ENCODE data around the gene NUBP1.
"Not testable (repeated sequence)": the region's sequence is repeated elsewhere in the genome, so short reads cannot be mapped to it uniquely, and the experiment has no call there.

NUBP1 gene

DNA sequence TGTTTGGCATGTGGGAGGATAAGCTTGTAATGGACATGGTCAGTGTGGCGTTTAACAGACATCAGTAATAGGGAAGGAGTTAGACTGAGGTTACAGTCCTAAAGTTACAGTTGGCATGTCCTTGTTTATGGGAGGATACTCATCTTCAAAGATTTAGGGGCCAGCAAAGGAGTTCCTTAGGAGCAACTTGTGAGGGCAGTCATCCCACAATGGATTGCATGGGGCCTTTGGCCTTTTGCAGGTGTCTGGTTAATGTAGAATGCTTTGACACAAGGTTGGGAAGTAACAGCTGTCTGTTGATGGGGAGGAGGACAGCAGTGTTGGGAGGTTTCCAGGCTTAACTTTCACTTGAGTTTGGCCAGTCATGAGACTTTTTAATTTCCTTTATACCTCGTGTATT lies 2.2 kb downstream of the NUBP1 start:
- in situ Hi-C loops (cut with HindIII; ENCODE audit: low sequenced_read_pairs) = loop anchor here (5.0 to 25.0 kb wide), 3 partner anchors 81 to 209 kb away; no protein-coding TSS in a partner anchor

DNA sequence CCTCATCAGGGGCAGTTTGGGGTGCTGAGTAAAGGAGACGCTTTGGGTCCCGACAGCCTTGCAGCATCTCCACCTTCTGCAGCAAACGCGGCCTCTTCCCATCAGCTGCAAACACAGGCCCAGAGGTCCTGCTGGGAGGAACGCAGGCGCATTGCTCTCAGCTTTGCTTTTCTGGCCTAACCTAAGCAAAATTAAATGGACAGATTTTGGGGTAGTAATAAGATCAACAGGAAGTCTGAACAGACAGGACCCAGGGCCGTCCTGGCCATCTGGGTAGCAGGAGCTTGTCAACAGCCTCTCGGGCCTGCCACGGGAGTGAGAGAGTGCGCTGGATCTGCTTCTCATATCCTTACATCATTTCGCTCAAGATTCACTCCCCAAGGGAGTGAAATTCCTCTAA lies 7.2 kb downstream of the NUBP1 start:
- in situ Hi-C loops (cut with HindIII; ENCODE audit: low sequenced_read_pairs) = no loop called here

DNA sequence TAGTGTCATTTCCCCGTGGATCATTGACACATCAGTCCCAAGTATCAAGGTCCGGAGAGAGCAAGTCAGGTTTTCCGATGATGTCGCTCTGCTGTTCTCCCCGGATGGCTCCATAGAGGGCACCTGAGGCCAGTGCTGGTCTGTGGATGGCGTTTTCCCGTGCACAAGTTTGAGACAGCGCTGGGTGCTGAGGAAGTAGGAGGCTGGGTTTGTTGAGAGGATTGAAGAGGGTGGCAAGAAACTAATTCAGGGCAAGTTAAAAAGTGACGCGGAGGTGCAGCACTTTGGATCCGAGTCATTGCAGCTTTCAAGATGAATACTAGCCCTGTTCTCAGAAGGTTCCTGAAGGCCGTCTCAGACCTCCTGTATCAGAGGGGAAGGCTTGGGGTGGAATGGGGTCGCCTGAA lies 7.7 kb downstream of the NUBP1 start:
- in situ Hi-C loops (cut with HindIII; ENCODE audit: low sequenced_read_pairs) = no loop called here

DNA sequence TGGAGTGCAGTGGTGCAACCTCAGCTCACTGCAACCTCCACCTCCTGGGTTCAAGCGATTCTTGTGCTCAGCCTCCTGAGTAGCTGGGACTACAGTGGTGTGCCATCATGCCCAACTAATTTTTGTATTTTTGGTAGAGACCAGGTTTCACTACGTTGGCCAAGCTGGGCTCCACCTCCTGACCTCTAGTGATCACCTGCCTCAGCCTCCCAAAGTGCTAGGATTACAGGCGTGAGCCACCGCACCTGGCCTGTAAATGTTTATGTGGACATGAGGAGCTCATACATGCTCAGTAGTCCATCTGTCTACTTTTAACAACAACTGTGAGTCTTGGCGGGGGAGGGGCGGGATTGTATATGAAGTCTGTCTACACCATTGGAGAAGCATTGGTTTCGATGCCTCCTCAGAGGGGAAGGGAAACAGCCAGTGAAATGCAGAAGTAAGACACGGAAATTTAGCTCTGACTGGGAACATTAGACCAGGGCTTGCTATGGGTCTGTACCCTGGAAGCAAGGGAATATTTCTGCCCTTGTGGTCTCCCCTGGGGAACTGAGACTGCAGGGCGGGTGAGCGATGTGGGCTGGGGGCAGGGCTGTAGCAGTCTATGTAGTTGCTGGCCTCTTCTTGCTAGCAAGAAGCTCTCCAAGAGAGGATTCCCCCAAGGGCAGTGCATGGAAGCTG lies 9.3 kb downstream of the NUBP1 start:
- in situ Hi-C loops (cut with HindIII; ENCODE audit: low sequenced_read_pairs) = no loop called here

- in situ Hi-C loops (cut with HindIII; ENCODE audit: low sequenced_read_pairs) = no loop called here
Observed at GRCh38 chr16:10753670-10754069, 10.0 kb downstream of the NUBP1 start.

DNA sequence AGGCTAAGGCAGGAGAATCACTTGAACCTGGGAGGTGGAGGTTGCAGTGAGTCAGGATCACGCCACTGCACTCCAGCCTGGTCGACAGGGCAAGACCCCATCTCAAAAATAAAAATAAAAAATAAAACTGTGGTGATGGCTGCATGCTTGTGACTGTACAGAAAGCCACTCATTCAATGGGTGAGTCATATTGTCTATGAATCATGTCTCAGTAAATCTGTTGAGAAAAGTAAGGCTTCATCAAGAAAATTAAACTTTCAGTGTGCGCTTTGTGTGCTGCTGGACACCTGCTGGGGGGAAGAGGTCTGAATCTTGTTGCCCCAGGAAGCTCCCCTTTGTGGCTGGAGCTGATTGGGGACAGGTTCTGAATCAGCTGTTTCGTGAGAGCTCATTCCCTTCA lies 11.3 kb downstream of the NUBP1 start:
- in situ Hi-C loops (cut with HindIII; ENCODE audit: low sequenced_read_pairs) = no loop called here

DNA sequence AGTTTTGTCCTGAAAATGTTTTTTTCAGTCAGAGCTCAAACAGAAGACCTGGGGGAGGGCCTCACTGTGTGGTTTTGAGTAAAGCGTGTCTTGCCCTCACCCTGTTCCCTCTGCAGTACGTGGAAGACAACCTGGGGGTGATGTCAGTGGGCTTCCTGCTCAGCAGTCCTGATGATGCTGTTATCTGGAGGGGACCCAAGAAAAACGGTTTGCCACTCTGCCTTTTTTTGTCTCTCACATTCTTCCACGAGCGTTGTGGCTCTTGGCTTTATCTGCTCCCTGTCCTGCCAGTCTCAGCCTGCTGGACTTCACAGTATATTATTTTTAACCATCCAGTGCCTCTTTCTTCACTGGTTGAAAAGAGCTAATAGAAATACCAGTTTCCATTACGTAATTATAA lies 12.9 kb downstream of the NUBP1 start:
- in situ Hi-C loops (cut with HindIII; ENCODE audit: low sequenced_read_pairs) = no loop called here

GRCh38 chr16:10760858-10761257 lies 17.2 kb downstream of the NUBP1 start:
- in situ Hi-C loops (cut with HindIII; ENCODE audit: low sequenced_read_pairs) = no loop called here

DNA sequence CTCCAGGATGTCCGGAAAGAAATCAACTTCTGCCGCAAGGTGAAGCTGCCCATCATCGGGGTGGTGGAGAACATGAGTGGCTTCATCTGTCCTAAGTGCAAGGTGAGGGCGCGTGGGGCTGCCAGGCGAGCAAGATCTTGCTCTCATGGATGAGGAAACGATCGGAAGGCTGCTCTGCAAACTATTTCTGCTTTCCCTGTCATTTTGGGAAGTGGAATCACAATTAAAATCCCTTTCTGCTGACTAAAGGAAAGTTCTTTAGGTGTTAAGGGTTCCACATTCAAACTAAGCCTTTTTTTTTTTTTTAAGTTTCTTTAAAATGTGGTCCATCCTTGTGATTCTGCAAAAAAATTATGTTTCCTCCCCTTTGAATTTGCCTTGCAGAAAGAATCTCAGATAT lies 17.7 kb downstream of the NUBP1 start:
- in situ Hi-C loops (cut with HindIII; ENCODE audit: low sequenced_read_pairs) = no loop called here

DNA sequence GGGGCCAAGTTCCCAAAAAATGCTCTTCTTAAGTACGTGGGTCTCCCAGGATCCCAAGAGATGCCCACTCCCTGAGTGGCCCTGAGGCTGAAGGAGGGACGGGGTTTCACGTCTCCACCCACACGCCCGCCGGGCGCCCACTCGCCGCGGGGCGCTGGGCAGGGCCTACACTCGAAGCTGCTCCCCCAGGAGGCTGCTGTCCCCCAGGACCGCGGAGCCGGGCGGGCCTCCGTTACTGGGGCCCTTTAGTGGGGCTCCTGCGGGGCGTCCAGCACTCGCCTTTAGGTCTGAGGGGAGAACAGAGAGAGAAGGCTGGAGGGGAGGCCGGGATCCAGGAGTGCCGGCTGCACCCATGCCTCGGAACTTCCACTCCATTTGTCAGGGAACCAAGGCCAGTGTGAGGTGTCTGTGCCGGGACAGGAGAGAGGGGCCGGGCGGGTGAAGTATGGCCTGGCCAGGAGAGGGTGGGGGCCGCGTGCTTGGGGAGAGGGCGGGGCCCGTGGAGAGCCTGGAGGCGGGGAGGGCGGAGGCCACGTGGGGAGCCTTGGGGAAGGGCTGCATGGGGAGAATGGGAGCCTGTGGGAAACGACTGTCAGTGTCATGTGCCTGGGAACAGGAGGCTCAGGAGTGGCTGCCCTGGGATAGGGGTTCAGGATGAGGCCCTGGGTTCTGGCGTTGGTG lies 18.8 kb downstream of the NUBP1 start:
- in situ Hi-C loops (cut with HindIII; ENCODE audit: low sequenced_read_pairs) = no loop called here

- in situ Hi-C loops (cut with HindIII; ENCODE audit: low sequenced_read_pairs) = no loop called here
Observed at GRCh38 chr16:10763456-10763855, 19.8 kb downstream of the NUBP1 start.

DNA sequence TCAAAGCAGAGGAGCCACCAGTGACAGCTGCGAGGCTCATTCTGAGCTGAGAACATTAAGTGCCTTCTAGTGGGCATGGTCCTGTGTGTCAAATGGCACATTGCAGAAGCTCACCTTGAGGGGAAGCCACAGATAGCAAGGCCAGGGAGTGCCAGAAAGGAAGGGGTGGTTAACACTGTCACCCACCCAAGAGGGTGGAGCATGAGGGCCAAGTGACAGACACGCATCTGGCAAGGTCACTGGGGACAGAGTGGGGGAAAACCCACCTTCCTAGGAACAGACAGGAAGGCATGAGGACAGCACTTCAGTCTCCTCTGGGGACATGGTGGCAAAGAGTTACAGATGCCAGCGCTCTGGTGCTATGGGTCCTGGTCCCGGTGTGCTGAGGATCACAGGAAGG lies 22.1 kb downstream of the NUBP1 start:
- in situ Hi-C loops (cut with HindIII; ENCODE audit: low sequenced_read_pairs) = no loop called here

- in situ Hi-C loops (cut with HindIII; ENCODE audit: low sequenced_read_pairs) = no loop called here
Observed at GRCh38 chr16:10767127-10767526, 23.5 kb downstream of the NUBP1 start.

GRCh38 chr16:10769381-10769780 lies 25.7 kb downstream of the NUBP1 start:
- in situ Hi-C loops (cut with HindIII; ENCODE audit: low sequenced_read_pairs) = no loop called here

DNA sequence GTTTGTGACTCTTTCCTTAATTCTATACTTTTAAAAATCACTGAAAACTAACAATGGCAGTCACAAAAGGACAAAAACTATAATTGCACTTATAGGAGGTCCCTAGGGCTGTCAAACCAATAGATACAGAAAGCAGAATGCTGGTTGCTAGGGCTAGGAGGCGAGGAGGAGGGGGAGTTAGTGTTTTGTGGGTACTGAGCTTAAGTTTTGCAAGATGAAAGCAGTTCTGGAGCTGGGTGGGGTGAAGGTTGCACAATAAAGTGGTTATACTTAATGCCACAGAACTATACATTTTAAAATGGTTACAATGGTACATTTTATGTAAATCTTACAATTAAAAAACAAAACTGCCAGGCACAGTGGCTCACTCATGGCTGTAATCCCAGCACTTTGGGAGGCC lies 27.3 kb downstream of the NUBP1 start:
- in situ Hi-C loops (cut with HindIII; ENCODE audit: low sequenced_read_pairs) = no loop called here

- in situ Hi-C loops (cut with HindIII; ENCODE audit: low sequenced_read_pairs) = no loop called here
Observed at GRCh38 chr16:10776280-10776679, 32.6 kb downstream of the NUBP1 start.

DNA sequence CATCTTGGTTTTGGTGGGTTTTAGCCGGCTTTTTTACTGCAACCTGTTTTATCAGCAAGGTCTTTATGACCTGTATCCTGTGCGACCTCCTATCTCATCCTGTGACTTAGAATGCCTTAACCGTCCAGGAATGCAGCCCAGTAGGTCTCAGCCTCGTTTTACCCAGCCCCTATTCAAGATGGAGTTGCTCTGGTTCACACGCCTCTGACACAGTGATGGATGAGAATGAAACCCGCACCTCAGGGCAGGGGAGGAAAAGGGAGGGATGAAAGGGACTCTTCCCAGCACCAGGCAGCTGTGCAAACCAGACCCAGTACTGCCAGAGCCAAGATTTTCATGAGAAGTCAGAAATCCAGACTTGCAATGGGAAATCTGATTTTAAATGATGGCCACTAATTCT lies 33.3 kb downstream of the NUBP1 start:
- in situ Hi-C loops (cut with HindIII; ENCODE audit: low sequenced_read_pairs) = not testable (repeated sequence)

GRCh38 chr16:10777356-10777755 lies 33.7 kb downstream of the NUBP1 start:
- in situ Hi-C loops (cut with HindIII; ENCODE audit: low sequenced_read_pairs) = no loop called here

- in situ Hi-C loops (cut with HindIII; ENCODE audit: low sequenced_read_pairs) = not testable (repeated sequence)
Observed at GRCh38 chr16:10779908-10780307, 36.3 kb downstream of the NUBP1 start.

DNA sequence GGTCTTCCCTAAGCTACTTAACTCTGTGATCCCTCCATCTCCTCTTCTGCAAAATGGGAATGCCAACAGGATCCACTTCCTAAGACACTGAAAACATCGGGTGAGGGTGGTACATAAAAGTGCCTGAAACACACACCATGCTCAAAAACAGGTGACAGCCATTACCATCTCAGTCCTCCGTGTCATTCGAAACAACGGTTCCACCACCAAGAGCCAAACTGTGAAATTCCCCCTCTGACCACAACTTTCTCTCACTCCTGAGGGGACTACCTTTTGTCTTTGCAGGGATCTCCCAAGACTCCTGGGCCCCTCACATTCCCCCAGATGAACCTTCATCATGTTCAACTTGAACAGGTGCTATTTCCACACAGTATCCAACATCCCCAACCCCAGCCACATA lies 37.0 kb downstream of the NUBP1 start:
- in situ Hi-C loops (cut with HindIII; ENCODE audit: low sequenced_read_pairs) = no loop called here

- in situ Hi-C loops (cut with HindIII; ENCODE audit: low sequenced_read_pairs) = no loop called here
Observed at GRCh38 chr16:10782628-10783027, 39.0 kb downstream of the NUBP1 start.

DNA sequence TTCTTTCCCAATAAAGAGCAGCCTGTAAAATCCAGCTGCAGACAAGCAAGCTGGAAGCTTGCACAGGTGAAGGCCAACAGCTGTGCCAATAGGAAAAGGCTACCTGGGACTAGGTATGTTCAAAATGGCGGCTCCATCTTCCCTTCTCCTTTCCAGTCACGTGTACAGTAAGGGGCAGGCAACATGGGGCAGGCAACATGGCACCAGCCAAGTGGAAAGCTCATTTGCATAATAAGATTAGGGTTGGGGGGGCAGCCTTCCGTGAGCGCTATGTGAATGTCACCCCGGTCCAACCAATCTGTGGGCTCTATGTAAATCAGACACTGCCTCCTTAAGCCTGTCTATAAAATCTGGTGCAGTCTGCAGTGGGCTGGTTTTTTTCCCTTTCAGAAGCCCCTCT lies 43.7 kb downstream of the NUBP1 start:
- in situ Hi-C loops (cut with HindIII; ENCODE audit: low sequenced_read_pairs) = no loop called here

DNA sequence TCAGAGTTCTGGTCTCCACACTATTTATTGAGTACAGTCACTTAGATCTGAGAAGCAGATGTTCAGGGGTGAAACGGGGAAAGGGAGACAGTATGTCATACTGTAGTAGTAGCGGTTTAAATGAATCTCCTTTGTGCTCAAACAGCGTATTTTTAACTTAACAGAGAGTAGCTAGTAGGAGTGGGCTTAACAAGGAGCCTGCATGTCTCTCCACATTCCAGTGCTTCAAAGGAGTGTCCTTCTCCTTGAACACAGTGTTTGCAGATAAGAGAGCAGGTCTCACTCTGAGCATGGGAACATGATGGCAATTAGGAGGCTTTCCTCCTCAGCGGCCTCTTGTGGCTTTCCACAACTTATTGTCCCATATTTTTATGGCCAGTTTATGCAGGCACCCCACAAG lies 45.0 kb downstream of the NUBP1 start:
- in situ Hi-C loops (cut with HindIII; ENCODE audit: low sequenced_read_pairs) = not testable (repeated sequence)
